Smooth muscle cell (in vitro differentiated cells): ENCODE results near the gene ARL2. TPM values are rescaled to one million over a fixed set of nuclear protein-coding genes. Genes with fewer than 3 reads are reported as not detected.
A peak's percentile ranks its signal among the peaks of the same experiment; 100 is the strongest.
"Not testable (repeated sequence)": the region's sequence is repeated elsewhere in the genome, so short reads cannot be mapped to it uniquely, and the experiment has no call there.

Experiments
- DNase-seq: peaks from one replicate; lab custom pipeline; 2025; ENCODE audit not compliant: unreplicated experiment; lab: John Stamatoyannopoulos, UW
- H2AFZ ChIP-seq: fragments of 200-600 bp; sonication (generic); 2 replicates; pipeline ENCODE4 v1.6.0; 2016; ENCODE audit warnings: antibody characterized with exemption, low read depth, mild to moderate bottlenecking
- H3F3A ChIP-seq: fragments of 200-600 bp; sonication (generic); 2 replicates; pipeline ENCODE4 v1.6.0; 2017; ENCODE audit warnings: antibody characterized with exemption, low read depth
- H3K27ac ChIP-seq: fragments of 200-600 bp; sonication (generic); 2 replicates; pipeline ENCODE4 v1.5.1; 2016; ENCODE audit warnings: low read depth, mild to moderate bottlenecking
- H3K27me3 ChIP-seq: fragments of 200-600 bp; sonication (generic); 2 replicates; pipeline ENCODE4 v1.6.1; 2016; ENCODE audit warnings: low read depth, mild to moderate bottlenecking
- H3K36me3 ChIP-seq: fragments of 200-600 bp; sonication (generic); 2 replicates; pipeline ENCODE4 v1.5.1; 2016; ENCODE audit warnings: low read depth
- H3K4me1 ChIP-seq: fragments of 200-600 bp; sonication (generic); 2 replicates; pipeline ENCODE4 v1.5.1; 2016; ENCODE audit warnings: low read depth
- H3K4me2 ChIP-seq: fragments of 200-600 bp; sonication (generic); 2 replicates; pipeline ENCODE4 v1.6.0; 2016; ENCODE audit warnings: mild to moderate bottlenecking
- H3K4me3 ChIP-seq: fragments of 200-600 bp; sonication (generic); 2 replicates; pipeline ENCODE4 v1.5.1; 2016; ENCODE audit warnings: mild to moderate bottlenecking
- H3K79me2 ChIP-seq: fragments of 200-600 bp; sonication (generic); 2 replicates; pipeline ENCODE4 v1.6.0; 2016; ENCODE audit warnings: low read depth, mild to moderate bottlenecking
- H3K9ac ChIP-seq: fragments of 200-600 bp; sonication (generic); 2 replicates; pipeline ENCODE4 v1.6.0; 2016; ENCODE audit warnings: low read depth
- H3K9me3 ChIP-seq: fragments of 200-600 bp; sonication (generic); replicated peaks from 2 replicates; pipeline ENCODE4 v1.5.1; 2016; ENCODE audit warnings: low read depth
- H4K20me1 ChIP-seq: fragments of 200-600 bp; sonication (generic); 2 replicates; pipeline ENCODE4 v1.6.0; 2016; ENCODE audit warnings: low read depth
- CTCF ChIP-seq: fragments of 200-600 bp; sonication (generic); IDR thresholded peaks from 2 replicates; pipeline ENCODE4 v1.5.1; 2017; ENCODE audit warnings: borderline replicate concordance, mild to moderate bottlenecking, antibody characterized with exemption; ENCODE audit not compliant: insufficient read depth, poor library complexity, severe bottlenecking
- WGBS: methylation state at CpG from one replicate; pipeline ENCODE4 v1.1.7; 2016; ENCODE audit warnings: low lambda C conversion rate; 5-methylcytosine and 5-hydroxymethylcytosine counted together
- polyA plus RNA-seq: library from polyadenylated mRNA; unstranded; fragments of >200 nt; fragmentation: Nextera tagmentation; extraction: Ambion mirVana; gene quantifications from 2 replicates; pipeline ENCODE4 v1.2.1, GENCODE V29; 2016
- total RNA-seq: library from RNA; depleted of rRNA; stranded (reverse); fragments of >200 nt; gene quantifications from 2 replicates; pipeline ENCODE4 v1.2.3, GENCODE V29; 2014

ARL2 gene
- total and polyA plus RNA-seq, 2 experiments from 2014 or later = 83.3 to 122 TPM

DNA sequence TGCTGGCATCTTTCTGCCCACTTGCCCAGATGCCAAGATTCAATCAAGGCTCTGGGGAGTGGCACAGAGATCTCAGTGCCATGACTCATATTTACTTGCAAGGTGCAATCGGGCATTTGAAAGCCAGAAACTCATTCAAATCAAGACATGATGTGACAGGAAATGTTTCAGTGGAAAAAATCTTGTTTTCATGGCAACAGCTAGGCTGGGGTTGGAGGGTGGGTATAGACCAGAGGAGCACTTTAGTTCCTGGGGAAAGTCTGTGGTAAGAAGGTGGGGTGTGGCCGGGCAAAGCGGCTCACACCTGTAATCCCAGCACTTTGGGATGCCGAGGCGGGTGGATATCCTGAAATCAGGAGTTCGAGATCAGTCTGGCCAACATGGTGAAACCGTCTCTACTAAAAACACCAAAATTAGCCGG is 43.2 kb upstream of the ARL2 start:
- H3K4me2 ChIP-seq = no peak overlapping the region
- TF ChIP-seq CTCF = no peak
- H3K9me3 ChIP-seq = no peaks in the 10 kb centered on the region
- WGBS = 93% methylated on average over 8 of the region's 8 CpGs
- H3K36me3 ChIP-seq = no peaks in the 10 kb centered on the region
- H3F3A ChIP-seq = peaks cover 3% of the 10 kb centered on the region
- no peak overlapping the region for H2AFZ ChIP-seq
- no peaks in the 10 kb centered on the region for H3K27me3 ChIP-seq
- no peak overlapping the region for H3K27ac ChIP-seq
- no peak overlapping the region for H3K9ac ChIP-seq
- H3K79me2 ChIP-seq = no peaks in the 10 kb centered on the region
- no peak for DNase-seq
- H3K4me1 ChIP-seq = no peaks in the 10 kb centered on the region
- H3K4me3 ChIP-seq = no peak overlapping the region
- H4K20me1 ChIP-seq = no peaks in the 10 kb centered on the region

GRCh38 chr11:64971421-64972233 is 42.3 kb upstream of the ARL2 start, which contains the start of gene MAJIN:
Gene MAJIN (minus strand): TSS chr11:64972108. CDS start chr11:64959405, 12,703 bp downstream.
- no peaks in the 10 kb centered on the region for H4K20me1 ChIP-seq
- no peak within 1 kb of the TSS for H3K27ac ChIP-seq
- peak within 1 kb of the TSS; percentile 12 for H3K4me2 ChIP-seq
- no peak within 1 kb of the TSS for H3K9ac ChIP-seq
- no peaks in the 10 kb centered on the region for H3K4me1 ChIP-seq
- H3F3A ChIP-seq = peaks cover 3% of the 10 kb centered on the region
- no peak within 1 kb of the TSS for H2AFZ ChIP-seq
- no peaks in the 10 kb centered on the region for H3K79me2 ChIP-seq
- no peak for DNase-seq
- 72% methylated on average over 65 of the region's 69 CpGs for WGBS
- no peaks in the 10 kb centered on the region for H3K9me3 ChIP-seq
- no peaks in the 10 kb centered on the region for H3K27me3 ChIP-seq
- H3K4me3 ChIP-seq = no peak within 1 kb of the TSS
- no peaks in the 10 kb centered on the region for H3K36me3 ChIP-seq
- no peak for TF ChIP-seq CTCF

- H3K9me3 ChIP-seq = no peaks in the 10 kb centered on the region
- no peak overlapping the region for H3K27ac ChIP-seq
- no peak for TF ChIP-seq CTCF
- no peak overlapping the region for H2AFZ ChIP-seq
- no peak overlapping the region for H3K9ac ChIP-seq
- WGBS = 76% methylated on average over 5 of the region's 5 CpGs
- no peaks in the 10 kb centered on the region for H4K20me1 ChIP-seq
- no peaks in the 10 kb centered on the region for H3K36me3 ChIP-seq
- H3K4me2 ChIP-seq = no peak overlapping the region
- H3K79me2 ChIP-seq = no peaks in the 10 kb centered on the region
- no peak for DNase-seq
- H3K27me3 ChIP-seq = no peaks in the 10 kb centered on the region
- no peak overlapping the region for H3K4me3 ChIP-seq
- no peaks in the 10 kb centered on the region for H3K4me1 ChIP-seq
- peaks cover 3% of the 10 kb centered on the region for H3F3A ChIP-seq
Measured at GRCh38 chr11:64974124-64974523, 39.8 kb upstream of the ARL2 start.

DNA sequence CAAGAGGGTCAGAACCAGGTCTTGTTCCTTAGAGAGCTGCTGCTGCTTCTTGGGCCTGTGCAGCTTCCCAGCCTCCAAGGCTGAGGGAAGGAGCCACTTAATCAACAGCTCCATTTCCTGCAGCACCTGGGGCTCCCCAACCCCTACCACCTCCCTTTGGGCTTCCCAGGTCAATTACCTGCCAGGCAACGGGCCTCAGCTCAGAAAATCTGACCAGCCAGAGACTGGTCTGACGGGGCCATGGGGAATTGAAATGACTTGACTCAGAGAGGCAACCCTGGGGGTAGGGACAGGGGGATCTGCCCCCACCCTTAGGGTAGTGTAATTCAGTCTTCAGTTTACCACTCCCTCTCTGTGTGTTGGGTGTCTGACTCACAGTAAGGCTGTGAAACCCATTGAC is 37.3 kb upstream of the ARL2 start:
- H4K20me1 ChIP-seq = no peaks in the 10 kb centered on the region
- no peaks in the 10 kb centered on the region for H3K27me3 ChIP-seq
- H3K27ac ChIP-seq = no peak overlapping the region
- TF ChIP-seq CTCF = no peak
- no peaks in the 10 kb centered on the region for H3K4me1 ChIP-seq
- no peaks in the 10 kb centered on the region for H3K79me2 ChIP-seq
- no peaks in the 10 kb centered on the region for H3K9me3 ChIP-seq
- no peaks in the 10 kb centered on the region for H3K36me3 ChIP-seq
- H2AFZ ChIP-seq = no peak overlapping the region
- no peak for DNase-seq
- H3K9ac ChIP-seq = no peak overlapping the region
- WGBS = 71% methylated on average over 2 of the region's 2 CpGs
- H3F3A ChIP-seq = no peaks in the 10 kb centered on the region
- no peak overlapping the region for H3K4me3 ChIP-seq
- no peak overlapping the region for H3K4me2 ChIP-seq

- H3K9me3 ChIP-seq, H2AFZ ChIP-seq, H3K4me2 ChIP-seq, DNase-seq, H3K79me2 ChIP-seq, H3K4me3 ChIP-seq, H3K9ac ChIP-seq, H3K27ac ChIP-seq, H3K36me3 ChIP-seq, H3K27me3 ChIP-seq, H3F3A ChIP-seq, H4K20me1 ChIP-seq, H3K4me1 ChIP-seq: not testable (repeated sequence)
- 74% methylated on average over 5 of the region's 5 CpGs for WGBS
Measured at GRCh38 chr11:64983339-64983738, 30.6 kb upstream of the ARL2 start.
